ENCODE results near the gene EXOC4. TPM values are rescaled to one million over a fixed set of nuclear protein-coding genes. Genes with fewer than 3 reads are reported as not detected.

Gene EXOC4
- total and polyA plus RNA-seq, 4 donors, result 47.5 to 100 (median 72.3) TPM

DNA sequence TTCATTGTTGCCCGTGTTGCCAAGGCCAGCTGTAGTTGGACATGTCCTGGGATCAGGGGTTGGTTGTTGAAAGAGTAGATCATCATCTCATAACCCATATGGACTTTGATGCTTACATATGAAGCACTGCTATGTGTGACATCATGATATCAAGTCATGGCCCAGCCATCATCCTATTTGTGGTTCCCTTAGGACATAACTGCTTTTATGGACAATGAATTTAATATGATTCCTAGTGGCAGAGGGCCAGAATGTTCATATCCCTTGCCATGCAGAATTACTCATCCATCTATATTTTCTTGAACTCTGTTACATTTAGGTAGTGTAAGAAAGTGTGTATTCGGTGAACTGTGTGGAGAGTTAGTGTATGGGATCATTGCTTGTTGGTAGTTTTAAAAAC lies 530.4 kb downstream of the EXOC4 start:
- no CpG with 5 or more reads among the region's 2 CpGs for WGBS (ENCODE audit: insufficient coverage)
- Histone ChIP-seq H3K9me3 (ENCODE audit: control insufficient read depth, insufficient read depth, low read length) (no peaks in the 10 kb centered on the region), H3K4me3 (ENCODE audit: low read depth, low read length) (no peak overlapping the region), H3K4me1 (ENCODE audit: control insufficient read depth, insufficient read depth, low read length) (no peaks in the 10 kb centered on the region), H3K27me3 (ENCODE audit: control insufficient read depth, insufficient read depth, low read length) (no peaks in the 10 kb centered on the region), H3K27ac (ENCODE audit: low read depth, low read length) (no peak overlapping the region), H3K36me3 (ENCODE audit: control insufficient read depth, insufficient read depth, low read length) (no peaks in the 10 kb centered on the region)
- no peak for DNase-seq (ENCODE audit: low read depth in 4 of 6, low spot score in 6 of 6)

DNA sequence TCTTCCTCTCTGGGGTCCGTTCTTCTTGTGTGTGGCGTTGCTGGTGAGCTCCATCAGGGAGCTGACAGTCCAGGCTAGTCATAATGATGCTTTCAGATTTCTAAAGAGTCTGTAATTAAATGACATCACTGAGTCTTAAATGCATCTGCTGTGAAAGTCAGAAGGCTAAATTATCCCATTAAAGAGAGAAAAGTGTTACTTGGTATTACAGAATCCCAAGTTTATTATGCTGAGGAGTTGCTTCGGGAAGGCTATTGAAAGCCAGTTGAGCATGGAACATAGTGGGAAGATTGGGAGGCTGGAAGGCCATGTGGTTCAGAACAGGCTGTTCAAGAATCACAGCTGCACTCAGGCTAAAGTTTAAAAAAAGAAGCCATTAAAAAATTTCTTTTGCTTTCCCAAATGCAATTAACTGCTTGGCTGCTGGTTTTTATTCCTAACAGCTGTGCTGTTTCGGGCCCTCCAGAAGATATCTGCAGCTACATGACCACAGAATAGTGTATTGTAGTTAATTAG lies 531.7 kb downstream of the EXOC4 start:
- H3K4me3 ChIP-seq (ENCODE audit: low read depth, low read length), result no peak overlapping the region
- H3K9me3 ChIP-seq (ENCODE audit: control insufficient read depth, insufficient read depth, low read length), result no peaks in the 10 kb centered on the region
- no peaks in the 10 kb centered on the region for H3K36me3 ChIP-seq (ENCODE audit: control insufficient read depth, insufficient read depth, low read length)
- no peaks in the 10 kb centered on the region for H3K27me3 ChIP-seq (ENCODE audit: control insufficient read depth, insufficient read depth, low read length)
- 20% methylated on average over 1 of the region's 4 CpGs for WGBS (ENCODE audit: insufficient coverage)
- H3K27ac ChIP-seq (ENCODE audit: low read depth, low read length), result no peak overlapping the region
- peak in 2 of 6 donors; percentile 43 to 77 for DNase-seq (ENCODE audit: low read depth in 4 of 6, low spot score in 6 of 6)
- no peaks in the 10 kb centered on the region for H3K4me1 ChIP-seq (ENCODE audit: control insufficient read depth, insufficient read depth, low read length)

DNA sequence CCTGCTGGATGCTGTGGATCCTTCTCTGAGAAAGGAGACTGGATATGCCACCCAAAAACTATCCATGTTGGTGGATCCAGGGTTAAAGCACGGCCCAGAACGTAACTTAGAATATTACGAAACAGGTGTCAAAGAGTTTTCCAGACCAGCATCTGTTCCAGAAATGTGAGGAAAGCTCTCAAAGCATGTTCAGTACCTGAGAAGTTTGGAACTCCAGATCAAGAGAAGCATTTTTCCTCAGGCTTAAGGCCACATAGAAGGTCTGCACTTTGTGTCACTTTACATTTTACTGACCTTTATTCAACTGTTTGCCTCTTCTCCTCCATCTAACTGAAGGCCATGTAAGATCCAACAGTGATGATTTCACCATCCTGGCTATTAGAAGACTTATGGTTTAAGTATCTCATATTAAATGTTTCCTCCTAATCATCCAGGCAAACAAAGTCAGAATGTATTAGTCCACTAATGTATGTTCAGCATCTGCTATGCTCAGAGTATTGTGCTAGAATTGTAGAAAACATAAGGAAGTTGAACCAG lies 533.6 kb downstream of the EXOC4 start:
- Histone ChIP-seq H3K9me3 (ENCODE audit: control insufficient read depth, insufficient read depth, low read length) (no peaks in the 10 kb centered on the region), H3K4me1 (ENCODE audit: control insufficient read depth, insufficient read depth, low read length) (no peaks in the 10 kb centered on the region), H3K4me3 (ENCODE audit: low read depth, low read length) (no peak overlapping the region), H3K27me3 (ENCODE audit: control insufficient read depth, insufficient read depth, low read length) (no peaks in the 10 kb centered on the region), H3K36me3 (ENCODE audit: control insufficient read depth, insufficient read depth, low read length) (no peaks in the 10 kb centered on the region), H3K27ac (ENCODE audit: low read depth, low read length) (no peak overlapping the region)
- no peak for DNase-seq (ENCODE audit: low read depth in 4 of 6, low spot score in 6 of 6)
- 64% methylated on average over 3 of the region's 3 CpGs for WGBS (ENCODE audit: insufficient coverage)

- peak in 1 of 6 donors; percentile 69 for DNase-seq (ENCODE audit: low read depth in 4 of 6, low spot score in 6 of 6)
- no peaks in the 10 kb centered on the region for H3K9me3 ChIP-seq (ENCODE audit: control insufficient read depth, insufficient read depth, low read length)
- no peak overlapping the region for H3K4me3 ChIP-seq (ENCODE audit: low read depth, low read length)
- no peak overlapping the region for H3K27ac ChIP-seq (ENCODE audit: low read depth, low read length)
- H3K4me1 ChIP-seq (ENCODE audit: control insufficient read depth, insufficient read depth, low read length), result no peaks in the 10 kb centered on the region
- H3K36me3 ChIP-seq (ENCODE audit: control insufficient read depth, insufficient read depth, low read length), result no peaks in the 10 kb centered on the region
- H3K27me3 ChIP-seq (ENCODE audit: control insufficient read depth, insufficient read depth, low read length), result no peaks in the 10 kb centered on the region
- WGBS (ENCODE audit: insufficient coverage), result 86% methylated on average over 1 of the region's 3 CpGs
Observed at GRCh38 chr7:133789974-133790373, 537.1 kb downstream of the EXOC4 start.

GRCh38 chr7:133790911-133791310 lies 538.0 kb downstream of the EXOC4 start:
- DNase-seq (ENCODE audit: low read depth in 4 of 6, low spot score in 6 of 6), result no peak
- Histone ChIP-seq H3K27me3 (ENCODE audit: control insufficient read depth, insufficient read depth, low read length) (no peaks in the 10 kb centered on the region), H3K27ac (ENCODE audit: low read depth, low read length) (no peak overlapping the region), H3K36me3 (ENCODE audit: control insufficient read depth, insufficient read depth, low read length) (no peaks in the 10 kb centered on the region), H3K4me1 (ENCODE audit: control insufficient read depth, insufficient read depth, low read length) (no peaks in the 10 kb centered on the region), H3K4me3 (ENCODE audit: low read depth, low read length) (no peak overlapping the region), H3K9me3 (ENCODE audit: control insufficient read depth, insufficient read depth, low read length) (no peaks in the 10 kb centered on the region)
- 80% methylated on average over 1 of the region's 4 CpGs for WGBS (ENCODE audit: insufficient coverage)

GRCh38 chr7:133794479-133794878 lies 541.6 kb downstream of the EXOC4 start:
- no peaks in the 10 kb centered on the region for H3K36me3 ChIP-seq (ENCODE audit: control insufficient read depth, insufficient read depth, low read length)
- no peaks in the 10 kb centered on the region for H3K4me1 ChIP-seq (ENCODE audit: control insufficient read depth, insufficient read depth, low read length)
- no peak overlapping the region for H3K4me3 ChIP-seq (ENCODE audit: low read depth, low read length)
- no peak overlapping the region for H3K27ac ChIP-seq (ENCODE audit: low read depth, low read length)
- H3K9me3 ChIP-seq (ENCODE audit: control insufficient read depth, insufficient read depth, low read length), result no peaks in the 10 kb centered on the region
- no peaks in the 10 kb centered on the region for H3K27me3 ChIP-seq (ENCODE audit: control insufficient read depth, insufficient read depth, low read length)
- DNase-seq (ENCODE audit: low read depth in 4 of 6, low spot score in 6 of 6), result peak in 1 of 6 donors; percentile 73
- WGBS (ENCODE audit: insufficient coverage), result 44% methylated on average over 2 of the region's 2 CpGs

DNA sequence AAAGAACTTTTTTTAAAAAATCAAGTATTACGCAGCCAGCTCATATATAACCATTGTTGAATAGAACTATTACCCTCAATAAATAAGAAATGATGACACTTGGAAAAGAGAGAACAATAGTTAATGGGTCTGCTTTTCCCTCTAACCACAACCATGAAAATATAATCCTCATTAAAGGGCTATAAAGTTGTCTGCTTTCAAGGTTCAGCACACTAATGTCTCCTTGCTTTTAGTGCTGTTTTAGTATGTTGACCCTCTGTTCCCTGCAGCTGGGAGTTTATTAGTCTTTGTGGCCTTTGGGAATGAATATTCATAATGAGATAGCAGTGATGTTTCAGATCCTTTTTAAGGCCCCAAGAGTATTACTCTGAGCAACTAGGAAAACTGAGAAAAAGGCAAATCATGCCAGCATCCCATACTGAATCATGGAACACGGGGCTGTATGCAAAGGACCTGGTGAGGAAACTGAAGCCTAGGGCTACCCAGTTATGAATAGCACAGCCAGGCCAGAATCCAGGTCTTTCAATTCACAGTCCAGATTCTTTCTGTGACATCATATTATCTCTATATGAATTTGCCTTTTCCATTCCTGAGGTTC lies 542.3 kb downstream of the EXOC4 start:
- peak in 1 of 6 donors; percentile 61 for DNase-seq (ENCODE audit: low read depth in 4 of 6, low spot score in 6 of 6)
- no peaks in the 10 kb centered on the region for H3K9me3 ChIP-seq (ENCODE audit: control insufficient read depth, insufficient read depth, low read length)
- WGBS (ENCODE audit: insufficient coverage), result 83% methylated on average over 1 of the region's 2 CpGs
- no peaks in the 10 kb centered on the region for H3K4me1 ChIP-seq (ENCODE audit: control insufficient read depth, insufficient read depth, low read length)
- no peak overlapping the region for H3K27ac ChIP-seq (ENCODE audit: low read depth, low read length)
- H3K36me3 ChIP-seq (ENCODE audit: control insufficient read depth, insufficient read depth, low read length), result no peaks in the 10 kb centered on the region
- no peak overlapping the region for H3K4me3 ChIP-seq (ENCODE audit: low read depth, low read length)
- no peaks in the 10 kb centered on the region for H3K27me3 ChIP-seq (ENCODE audit: control insufficient read depth, insufficient read depth, low read length)

- WGBS (ENCODE audit: insufficient coverage), result no CpG with 5 or more reads among the region's 11 CpGs
- Histone ChIP-seq H3K4me3 (ENCODE audit: low read depth, low read length) (no peak overlapping the region), H3K27me3 (ENCODE audit: control insufficient read depth, insufficient read depth, low read length) (no peaks in the 10 kb centered on the region), H3K9me3 (ENCODE audit: control insufficient read depth, insufficient read depth, low read length) (no peaks in the 10 kb centered on the region), H3K27ac (ENCODE audit: low read depth, low read length) (no peak overlapping the region), H3K4me1 (ENCODE audit: control insufficient read depth, insufficient read depth, low read length) (no peaks in the 10 kb centered on the region), H3K36me3 (ENCODE audit: control insufficient read depth, insufficient read depth, low read length) (no peaks in the 10 kb centered on the region)
- DNase-seq (ENCODE audit: low read depth in 4 of 6, low spot score in 6 of 6), result peak in 2 of 6 donors; percentile 71 to 84
Observed at GRCh38 chr7:133796782-133797745, 544.2 kb downstream of the EXOC4 start.

DNA sequence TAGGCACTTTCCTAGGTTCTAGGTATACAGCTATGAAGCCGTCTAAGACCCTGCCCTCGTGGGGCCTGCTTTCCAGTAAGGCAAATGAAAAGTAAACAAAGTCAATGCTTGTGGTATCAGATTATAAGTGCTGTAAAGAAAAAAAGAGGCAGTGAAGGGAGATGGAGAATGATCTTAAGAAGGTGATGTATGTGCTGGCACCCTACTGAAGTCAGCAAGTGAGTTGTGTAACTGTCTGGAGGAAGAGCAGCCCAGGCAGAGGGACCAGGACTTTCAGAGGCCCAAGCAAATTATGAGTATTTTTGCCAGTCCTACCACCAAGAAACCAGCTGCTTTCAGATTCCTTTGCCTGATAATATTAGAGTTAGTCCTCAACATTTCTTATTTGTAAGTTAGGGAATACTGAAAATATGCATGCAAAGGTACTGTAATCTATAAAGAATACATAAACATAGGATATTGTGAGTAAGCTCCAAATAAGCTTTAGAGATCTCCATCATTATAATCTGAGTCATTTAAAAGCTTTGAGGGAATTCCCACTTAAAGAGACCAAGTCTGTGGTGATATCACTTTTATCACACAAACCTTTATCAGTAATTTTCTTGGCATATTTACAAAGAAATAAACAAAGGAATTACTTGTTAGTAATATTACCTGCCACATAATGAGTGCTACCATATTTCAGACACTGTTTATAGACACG lies 545.1 kb downstream of the EXOC4 start:
- H3K9me3 ChIP-seq (ENCODE audit: control insufficient read depth, insufficient read depth, low read length), result no peaks in the 10 kb centered on the region
- H3K27ac ChIP-seq (ENCODE audit: low read depth, low read length), result no peak overlapping the region
- no peaks in the 10 kb centered on the region for H3K36me3 ChIP-seq (ENCODE audit: control insufficient read depth, insufficient read depth, low read length)
- no peak for DNase-seq (ENCODE audit: low read depth in 4 of 6, low spot score in 6 of 6)
- no peak overlapping the region for H3K4me3 ChIP-seq (ENCODE audit: low read depth, low read length)
- 86% methylated on average over 2 of the region's 3 CpGs for whole genome bisulfite sequencing (ENCODE audit: insufficient coverage)
- no peaks in the 10 kb centered on the region for H3K27me3 ChIP-seq (ENCODE audit: control insufficient read depth, insufficient read depth, low read length)
- no peaks in the 10 kb centered on the region for H3K4me1 ChIP-seq (ENCODE audit: control insufficient read depth, insufficient read depth, low read length)
